Measurements from ENCODE around the gene CDH8. TPM values are rescaled to one million over a fixed set of nuclear protein-coding genes. Genes with fewer than 3 reads are reported as not detected.

Gene CDH8
- total and polyA plus RNA-seq, 2 donors (not counting 3 experiments of a cell fraction or from before 2014, with no cell fraction given), result not detected

DNA sequence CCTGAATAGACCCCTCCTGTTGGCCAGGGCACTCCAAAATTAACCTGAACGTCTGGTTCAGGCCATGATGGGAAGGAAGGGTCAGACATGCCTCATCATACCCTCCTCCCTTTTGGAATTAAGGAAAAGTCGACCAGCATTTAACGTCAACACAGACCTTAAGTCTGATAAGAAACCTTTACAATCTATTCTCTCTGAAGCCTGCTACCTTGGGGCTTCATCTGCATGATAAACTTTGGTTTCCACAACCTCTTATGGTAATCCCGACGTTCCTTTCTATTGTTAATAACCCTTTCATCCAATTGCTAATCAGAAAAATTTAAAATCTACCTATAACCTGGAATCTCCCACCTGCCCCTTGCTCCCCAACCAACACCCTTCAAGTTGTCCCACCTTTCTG is 358.5 kb downstream of the CDH8 start:
- no peak overlapping the region for H3K27ac ChIP-seq (ENCODE audit: insufficient read depth, low read depth, low read length)
- dilution Hi-C loops (cut with MboI; ENCODE audit: extremely low pct_ligation_motif_present, low sequenced_read_pairs) (no loop called here), intact Hi-C loops (cut with micrococcal nuclease) (no loop called here)
- H3K4me2 ChIP-seq (ENCODE audit: insufficient read depth, low read length), result no peak overlapping the region
- no peaks in the 10 kb centered on the region for H3K27me3 ChIP-seq (ENCODE audit: control insufficient read depth in 2 of 2, insufficient read depth in 2 of 2, low read length in 2 of 2)
- no peak for TF ChIP-seq EZH2 (IDR thresholded peaks at IDR 0.05; ENCODE audit: borderline replicate concordance, low read depth, low read length, severe bottlenecking)
- no peak for TF ChIP-seq GATA2 (IDR thresholded peaks at IDR 0.05; ENCODE audit: insufficient read depth, insufficient read length, low read depth, low read length)
- TF ChIP-seq, protein P1, sequence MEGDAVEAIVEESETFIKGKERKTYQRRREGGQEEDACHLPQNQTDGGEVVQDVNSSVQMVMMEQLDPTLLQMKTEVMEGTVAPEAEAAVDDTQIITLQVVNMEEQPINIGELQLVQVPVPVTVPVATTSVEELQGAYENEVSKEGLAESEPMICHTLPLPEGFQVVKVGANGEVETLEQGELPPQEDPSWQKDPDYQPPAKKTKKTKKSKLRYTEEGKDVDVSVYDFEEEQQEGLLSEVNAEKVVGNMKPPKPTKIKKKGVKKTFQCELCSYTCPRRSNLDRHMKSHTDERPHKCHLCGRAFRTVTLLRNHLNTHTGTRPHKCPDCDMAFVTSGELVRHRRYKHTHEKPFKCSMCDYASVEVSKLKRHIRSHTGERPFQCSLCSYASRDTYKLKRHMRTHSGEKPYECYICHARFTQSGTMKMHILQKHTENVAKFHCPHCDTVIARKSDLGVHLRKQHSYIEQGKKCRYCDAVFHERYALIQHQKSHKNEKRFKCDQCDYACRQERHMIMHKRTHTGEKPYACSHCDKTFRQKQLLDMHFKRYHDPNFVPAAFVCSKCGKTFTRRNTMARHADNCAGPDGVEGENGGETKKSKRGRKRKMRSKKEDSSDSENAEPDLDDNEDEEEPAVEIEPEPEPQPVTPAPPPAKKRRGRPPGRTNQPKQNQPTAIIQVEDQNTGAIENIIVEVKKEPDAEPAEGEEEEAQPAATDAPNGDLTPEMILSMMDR (IDR thresholded peaks at IDR 0.05; ENCODE audit: extremely low read depth in 1 of 2, insufficient read depth in 1 of 2, low read depth in 1 of 2, low read length in 2 of 2), result no peak
- no peak for TF ChIP-seq MYC (IDR thresholded peaks at IDR 0.05; ENCODE audit: low read depth, low read length)
- TF ChIP-seq, protein P2, sequence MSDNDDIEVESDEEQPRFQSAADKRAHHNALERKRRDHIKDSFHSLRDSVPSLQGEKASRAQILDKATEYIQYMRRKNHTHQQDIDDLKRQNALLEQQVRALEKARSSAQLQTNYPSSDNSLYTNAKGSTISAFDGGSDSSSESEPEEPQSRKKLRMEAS (IDR thresholded peaks at IDR 0.05; ENCODE audit: insufficient read depth, insufficient read length), result no peak
- no peaks in the 10 kb centered on the region for H3K79me2 ChIP-seq (ENCODE audit: control insufficient read depth, insufficient read depth, low read length)
- H3K9ac ChIP-seq (replicated peaks; ENCODE audit: extremely low read depth, insufficient read depth, low read length), result no peak overlapping the region
- FAIRE-seq (no peak), DNase-seq (ENCODE audit: low read depth, low spot score) (no peak)
- BruUV-seq (replicated peaks), result no TSS peak
- POLR2A ChIA-PET, result no interaction called here
- H3K9me1 ChIP-seq (replicated peaks; ENCODE audit: control insufficient read depth, extremely low read depth, insufficient read depth, low read length), result no peaks in the 10 kb centered on the region
- H4K20me1 ChIP-seq (replicated peaks; ENCODE audit: control insufficient read depth, extremely low read depth, insufficient read depth, low read length), result no peaks in the 10 kb centered on the region
- no peaks in the 10 kb centered on the region for H3K36me3 ChIP-seq (ENCODE audit: control insufficient read depth in 2 of 2, extremely low read depth in 1 of 2, insufficient read depth in 2 of 2, low read length in 2 of 2)
- no peaks in the 10 kb centered on the region for H3K4me1 ChIP-seq (ENCODE audit: control insufficient read depth, extremely low read depth, insufficient read depth, low read length)
- H3K4me3 ChIP-seq (replicated peaks in 1 of 3; ENCODE audit: insufficient read depth in 1 of 3, low read depth in 1 of 3, low read length in 3 of 3), result no peak overlapping the region
- CTCF ChIA-PET, result no interaction called here
- no peaks in the 10 kb centered on the region for H3K9me3 ChIP-seq (replicated peaks; ENCODE audit: control insufficient read depth, insufficient read depth, low read length)
- H2AFZ ChIP-seq (ENCODE audit: low read depth, low read length), result no peak overlapping the region

DNA sequence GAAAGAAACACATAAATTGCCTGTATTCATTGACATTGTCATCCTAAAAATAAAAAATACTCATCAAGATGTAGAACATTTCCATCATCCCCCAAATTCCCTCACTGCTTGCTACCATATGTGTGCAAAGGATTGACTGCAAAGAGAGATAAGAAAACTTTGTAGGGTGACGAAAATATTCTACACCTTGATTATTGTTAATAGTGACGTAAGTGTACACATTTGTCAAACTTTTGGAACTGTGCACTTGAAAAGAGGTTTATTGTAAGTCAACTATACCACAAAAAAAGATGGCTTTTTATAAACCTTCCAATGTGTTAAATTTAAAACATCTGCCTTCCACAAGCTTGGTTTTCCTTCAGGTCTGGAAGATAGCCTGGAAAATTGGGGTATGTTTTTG is 359.5 kb downstream of the CDH8 start:
- CTCF ChIA-PET, result no interaction called here
- Histone ChIP-seq H2AFZ (ENCODE audit: low read depth, low read length) (no peak overlapping the region), H3K9ac (replicated peaks; ENCODE audit: extremely low read depth, insufficient read depth, low read length) (no peak overlapping the region), H3K79me2 (ENCODE audit: control insufficient read depth, insufficient read depth, low read length) (no peaks in the 10 kb centered on the region), H3K4me3 (replicated peaks in 1 of 3; ENCODE audit: insufficient read depth in 1 of 3, low read depth in 1 of 3, low read length in 3 of 3) (no peak overlapping the region), H3K36me3 (ENCODE audit: control insufficient read depth in 2 of 2, extremely low read depth in 1 of 2, insufficient read depth in 2 of 2, low read length in 2 of 2) (no peaks in the 10 kb centered on the region), H3K9me3 (replicated peaks; ENCODE audit: control insufficient read depth, insufficient read depth, low read length) (no peaks in the 10 kb centered on the region), H3K27me3 (ENCODE audit: control insufficient read depth in 2 of 2, insufficient read depth in 2 of 2, low read length in 2 of 2) (no peaks in the 10 kb centered on the region), H3K27ac (ENCODE audit: insufficient read depth, low read depth, low read length) (no peak overlapping the region), H4K20me1 (replicated peaks; ENCODE audit: control insufficient read depth, extremely low read depth, insufficient read depth, low read length) (no peaks in the 10 kb centered on the region), H3K4me1 (ENCODE audit: control insufficient read depth, extremely low read depth, insufficient read depth, low read length) (no peaks in the 10 kb centered on the region), H3K9me1 (replicated peaks; ENCODE audit: control insufficient read depth, extremely low read depth, insufficient read depth, low read length) (no peaks in the 10 kb centered on the region), H3K4me2 (ENCODE audit: insufficient read depth, low read length) (no peak overlapping the region)
- no TSS peak for BruUV-seq (replicated peaks)
- FAIRE-seq (no peak), DNase-seq (ENCODE audit: low read depth, low spot score) (no peak)
- dilution Hi-C loops (cut with MboI; ENCODE audit: extremely low pct_ligation_motif_present, low sequenced_read_pairs), result no loop called here
- TF ChIP-seq, protein P2 (IDR thresholded peaks at IDR 0.05; ENCODE audit: insufficient read depth, insufficient read length), result no peak
- TF ChIP-seq POLR2A (IDR thresholded peaks at IDR 0.05; ENCODE audit: low read depth, low read length), result no peak
- no peak for TF ChIP-seq GATA2 (IDR thresholded peaks at IDR 0.05; ENCODE audit: insufficient read depth, insufficient read length, low read depth, low read length)
- TF ChIP-seq MYC (IDR thresholded peaks at IDR 0.05; ENCODE audit: low read depth, low read length), result no peak
- no peak for TF ChIP-seq POLR2AphosphoS5 (IDR thresholded peaks at IDR 0.05; ENCODE audit: insufficient read depth, low read depth, low read length)
- no peak for TF ChIP-seq EZH2 (IDR thresholded peaks at IDR 0.05; ENCODE audit: borderline replicate concordance, low read depth, low read length, severe bottlenecking)
- TF ChIP-seq JUN (IDR thresholded peaks at IDR 0.05; ENCODE audit: borderline replicate concordance, insufficient read depth, insufficient read length, low read depth), result no peak
- TF ChIP-seq, protein P1 (IDR thresholded peaks at IDR 0.05; ENCODE audit: extremely low read depth in 1 of 2, insufficient read depth in 1 of 2, low read depth in 1 of 2, low read length in 2 of 2), result no peak
- no peak for TF ChIP-seq FOS (IDR thresholded peaks at IDR 0.05; ENCODE audit: borderline replicate concordance, insufficient read depth, low read length)
- POLR2A ChIA-PET, result no interaction called here
- intact Hi-C loops (cut with micrococcal nuclease), result no loop called here
